ENCODE results near the gene FAM171A1.
A peak's percentile ranks its signal among the peaks of the same experiment; 100 is the strongest.
"Not testable (repeated sequence)": the region's sequence is repeated elsewhere in the genome, so short reads cannot be mapped to it uniquely, and the experiment has no call there.

The FAM171A1 gene

DNA sequence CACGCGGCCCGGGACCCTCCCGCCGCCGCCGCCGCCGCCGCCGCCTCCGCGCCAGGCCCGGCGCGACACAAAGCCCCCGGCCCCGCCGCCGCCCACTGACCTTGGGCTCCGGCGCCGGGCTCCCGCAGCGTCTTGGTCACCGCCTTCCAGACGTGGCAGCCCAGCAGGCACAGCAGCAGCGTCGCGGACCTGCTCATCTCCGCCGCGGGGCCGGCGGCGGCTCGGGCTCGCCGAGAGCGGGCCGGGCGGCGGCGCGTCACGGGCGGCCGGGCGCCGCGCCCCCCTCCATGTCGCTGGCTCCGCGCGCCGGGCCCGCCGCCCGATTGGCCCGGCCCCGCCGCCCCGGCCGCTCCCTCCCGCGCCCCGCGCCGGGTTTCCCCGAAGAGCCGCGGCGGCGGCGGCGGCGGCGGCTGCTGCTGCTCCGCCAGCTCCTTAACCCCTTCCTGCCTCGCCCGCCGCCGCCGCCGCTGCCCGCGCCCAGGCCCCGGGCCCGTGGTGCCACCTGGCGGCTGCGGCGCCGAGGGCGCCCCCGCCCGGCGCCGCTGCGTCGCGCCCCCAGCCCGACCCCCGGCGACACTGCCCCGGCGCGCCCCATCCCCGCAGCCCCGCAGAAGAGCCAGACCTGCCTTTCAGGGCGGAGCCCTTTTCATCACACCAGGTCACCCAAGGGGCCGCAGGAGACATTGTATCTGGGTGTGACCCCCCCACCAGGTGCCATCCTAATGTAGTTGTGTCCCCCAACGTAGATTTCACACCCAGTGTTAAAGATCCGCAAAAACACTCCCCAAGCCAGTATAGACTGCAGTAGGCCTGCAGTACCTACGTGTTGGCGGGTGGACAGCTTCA, at the start of gene FAM171A1:
FAM171A1 (minus strand) TSS at position 434 of the 846 bp plus-strand sequence; CDS start at position 197, 237 bp downstream.
- peak; percentile 67 for DNase-seq (ENCODE audit: low spot score)

DNA sequence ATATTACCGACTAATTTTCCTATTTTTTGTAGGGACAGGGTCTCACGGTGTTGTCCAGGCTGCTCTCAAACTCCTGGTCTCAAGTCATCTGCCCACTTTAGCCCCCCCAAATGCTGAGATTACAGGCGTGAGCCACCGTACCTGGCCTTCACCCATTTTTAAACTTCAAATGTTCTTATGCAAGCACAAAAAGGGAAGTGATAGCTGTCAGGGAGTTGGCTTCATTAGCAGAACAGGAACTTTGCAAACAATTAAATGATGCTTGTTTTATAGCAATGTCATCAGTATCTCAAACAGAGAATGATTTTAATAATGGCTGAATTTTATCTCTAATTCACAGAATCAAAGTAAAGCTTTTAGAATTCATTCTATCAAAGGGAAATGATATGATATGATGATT, 49.8 kb upstream of the FAM171A1 start:
- no peak for DNase-seq (ENCODE audit: low spot score)

- DNase-seq (ENCODE audit: low spot score) = peak; percentile 48
Measured at GRCh38 chr10:15419279-15419874, 48.3 kb upstream of the FAM171A1 start.

GRCh38 chr10:15416034-15416433, 44.9 kb upstream of the FAM171A1 start:
- no peak for DNase-seq (ENCODE audit: low spot score)

DNA sequence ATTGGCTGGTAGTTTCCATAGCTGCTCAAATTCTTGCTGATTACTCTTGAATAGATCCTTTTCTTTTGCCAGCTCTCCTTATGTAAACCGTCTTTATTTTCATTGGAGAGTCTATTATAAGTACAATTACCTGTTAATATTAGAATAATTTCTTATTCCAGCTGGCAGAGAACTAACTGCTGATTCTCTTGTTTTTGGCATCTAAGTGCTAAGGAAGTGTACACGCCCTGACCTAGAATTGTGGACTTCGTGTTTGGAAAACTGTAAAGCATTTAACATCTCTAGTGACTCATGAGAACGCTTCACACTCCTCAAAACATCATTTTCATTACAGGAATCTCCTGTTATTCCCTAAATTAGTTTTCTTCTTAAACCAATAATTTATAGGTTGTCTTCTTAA, 39.9 kb upstream of the FAM171A1 start:
- no peak for DNase-seq (ENCODE audit: low spot score)

DNA sequence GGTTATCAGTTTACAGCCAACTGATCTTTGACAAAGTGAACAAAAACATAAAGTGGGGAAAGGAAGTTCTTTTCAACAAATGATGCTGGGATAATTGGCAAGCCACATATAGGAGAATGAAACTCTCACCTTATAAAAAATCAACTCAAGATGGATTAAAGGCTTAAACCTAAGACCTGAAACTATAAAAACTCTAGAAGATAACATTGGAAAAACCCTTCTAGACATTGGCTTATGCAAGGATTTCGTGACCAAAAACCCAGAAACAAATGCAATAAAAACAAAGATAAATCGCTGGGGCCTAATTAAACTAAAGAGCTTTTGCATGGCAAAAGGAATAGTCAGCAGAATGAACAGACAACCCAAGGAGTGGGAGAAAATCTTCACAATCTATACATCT, 38.3 kb upstream of the FAM171A1 start:
- not testable (repeated sequence) for DNase-seq (ENCODE audit: low spot score)

DNA sequence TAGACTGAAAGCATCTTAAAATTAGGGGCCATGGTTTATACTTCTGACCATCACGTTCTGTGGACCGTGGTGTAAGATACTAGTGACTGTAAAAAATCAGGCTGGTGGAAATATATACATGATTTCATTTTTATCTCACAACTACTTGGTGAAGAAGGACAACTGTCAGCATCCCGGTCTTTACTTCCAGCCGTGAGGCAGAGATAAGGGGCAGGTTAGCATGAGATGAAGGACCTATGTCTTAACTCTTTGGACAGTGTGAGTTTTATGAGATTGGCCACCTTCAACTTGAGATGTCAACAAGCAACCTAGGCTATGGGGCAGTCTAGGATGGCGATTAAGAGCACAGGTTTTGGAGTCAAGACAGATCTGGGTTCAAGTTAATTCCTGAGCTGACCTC, 37.5 kb upstream of the FAM171A1 start:
- DNase-seq (ENCODE audit: low spot score) = no peak

DNA sequence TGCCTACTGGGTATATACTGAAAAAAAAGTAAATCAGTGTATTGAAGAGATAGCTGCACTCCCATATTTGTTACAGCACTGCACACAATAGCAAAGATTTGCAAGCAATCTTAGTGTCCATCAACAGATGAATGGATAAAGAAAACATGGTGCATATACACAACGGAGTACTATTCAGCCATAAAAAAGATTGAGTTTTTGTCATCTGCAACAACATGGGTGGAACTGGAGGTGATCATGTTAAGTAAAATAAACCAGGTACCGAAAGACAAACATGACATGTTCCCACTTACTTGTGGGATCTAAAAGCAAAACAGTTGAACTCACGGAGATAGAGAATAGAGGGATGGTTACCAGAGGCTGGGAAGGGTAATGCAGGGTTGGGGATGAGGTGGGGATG, 34.2 kb upstream of the FAM171A1 start:
- no peak for DNase-seq (ENCODE audit: low spot score)

DNA sequence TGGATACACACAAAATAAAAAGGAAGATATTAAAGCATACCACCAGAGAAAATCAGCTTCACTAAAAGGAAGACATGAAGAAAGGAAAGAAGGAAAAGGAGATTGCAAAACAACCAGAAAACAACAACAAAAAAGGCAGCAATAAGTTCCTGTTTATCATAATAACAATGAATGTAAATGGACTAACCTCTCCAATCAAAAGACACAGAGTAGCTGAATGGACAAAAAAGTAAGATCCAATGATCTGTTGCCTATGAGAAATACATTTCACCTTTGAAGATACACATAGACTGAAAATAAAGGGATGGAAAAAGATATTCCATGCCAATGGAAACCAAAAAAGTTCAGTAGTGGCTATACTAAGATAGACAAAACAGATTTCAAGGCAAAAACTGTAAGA, 30.3 kb upstream of the FAM171A1 start:
- no peak for DNase-seq (ENCODE audit: low spot score)

DNA sequence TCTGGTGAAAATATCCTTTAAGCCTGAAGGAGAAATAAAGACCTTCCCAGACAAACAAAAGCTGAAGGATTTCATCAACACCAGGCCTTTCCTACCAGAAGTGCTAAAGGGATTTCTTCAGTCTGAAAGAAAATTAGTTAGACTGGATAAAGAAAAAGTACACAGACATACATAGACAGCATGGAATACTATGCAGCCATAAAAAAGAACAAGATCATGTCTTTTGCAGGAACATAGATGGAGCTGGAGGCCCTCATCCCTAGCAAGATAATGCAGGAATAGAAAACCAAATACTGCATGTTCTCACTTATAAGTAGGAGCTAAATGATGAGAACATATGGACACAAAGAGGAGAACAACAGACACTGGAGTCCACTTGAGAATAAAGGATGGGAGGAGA, 29.4 kb upstream of the FAM171A1 start:
- DNase-seq (ENCODE audit: low spot score) = not testable (repeated sequence)

DNA sequence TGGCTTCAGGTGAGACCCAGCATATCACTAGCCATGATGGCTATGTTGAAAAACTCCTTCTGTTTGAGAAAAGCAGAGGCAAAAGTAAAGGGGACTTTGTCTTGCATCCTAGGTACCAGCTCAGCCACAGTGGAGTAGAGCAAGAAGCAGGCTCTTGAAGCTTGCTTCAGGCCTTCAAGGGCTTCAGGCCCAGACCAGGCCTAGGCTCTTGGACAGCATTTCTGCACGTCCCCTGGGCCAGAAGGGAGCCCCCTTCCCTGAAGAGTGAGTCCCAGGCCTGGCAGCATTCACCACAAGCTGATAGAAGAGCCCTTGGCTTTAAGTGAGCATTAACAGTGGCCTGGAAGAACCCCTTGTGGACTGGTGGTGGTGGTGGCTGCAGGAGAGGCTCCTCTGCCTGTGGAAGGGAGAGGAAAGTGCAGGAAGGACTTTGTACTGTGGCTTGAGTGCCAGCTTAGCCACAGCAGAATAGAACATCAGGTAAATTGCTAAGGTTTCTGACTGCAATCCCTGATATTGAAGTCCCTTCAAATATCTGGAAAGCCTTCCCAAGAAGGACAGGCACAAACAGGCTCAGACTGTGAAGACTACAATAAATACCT, 28.1 kb upstream of the FAM171A1 start:
- DNase-seq (ENCODE audit: low spot score) = no peak

- DNase-seq (ENCODE audit: low spot score) = no peak
Measured at GRCh38 chr10:15395935-15396334, 24.8 kb upstream of the FAM171A1 start.

DNA sequence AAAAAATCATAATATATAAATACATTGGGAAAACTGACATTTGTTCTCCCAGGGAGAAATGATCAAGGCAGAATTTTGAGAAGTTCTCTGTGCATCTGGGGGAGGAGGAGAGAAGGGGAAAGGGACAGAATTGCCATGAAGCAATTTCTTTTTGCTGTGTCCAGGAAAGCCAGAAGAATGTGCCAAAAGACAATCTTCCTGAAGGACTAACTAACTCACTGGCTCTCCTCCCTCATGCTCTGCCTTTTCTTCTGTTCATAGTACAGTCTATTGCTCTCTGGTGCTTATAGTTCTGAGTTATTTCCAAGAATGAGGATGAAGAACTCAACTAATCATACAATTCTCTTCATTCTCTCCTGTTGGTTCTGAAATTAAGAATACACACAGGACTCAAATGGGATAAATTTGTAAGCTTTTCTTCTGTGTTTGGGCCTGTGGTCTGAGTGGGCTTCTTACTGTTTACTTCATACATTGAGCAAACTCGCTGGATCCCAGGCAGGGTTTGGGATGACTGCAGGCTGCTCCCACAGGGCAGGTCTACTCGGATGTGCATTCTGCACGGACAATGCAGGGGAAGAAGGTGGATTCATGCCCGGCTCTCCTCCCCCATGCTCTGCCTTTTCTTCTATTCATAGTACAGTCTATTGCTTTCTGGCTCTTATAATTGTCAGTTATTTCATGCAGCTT, 22.2 kb upstream of the FAM171A1 start:
- DNase-seq (ENCODE audit: low spot score) = no peak

- no peak for DNase-seq (ENCODE audit: low spot score)
Measured at GRCh38 chr10:15391491-15391890, 20.4 kb upstream of the FAM171A1 start.

GRCh38 chr10:15388172-15388571, 17.1 kb upstream of the FAM171A1 start:
- not testable (repeated sequence) for DNase-seq (ENCODE audit: low spot score)

GRCh38 chr10:15387021-15387420, 15.9 kb upstream of the FAM171A1 start:
- DNase-seq (ENCODE audit: low spot score) = no peak

DNA sequence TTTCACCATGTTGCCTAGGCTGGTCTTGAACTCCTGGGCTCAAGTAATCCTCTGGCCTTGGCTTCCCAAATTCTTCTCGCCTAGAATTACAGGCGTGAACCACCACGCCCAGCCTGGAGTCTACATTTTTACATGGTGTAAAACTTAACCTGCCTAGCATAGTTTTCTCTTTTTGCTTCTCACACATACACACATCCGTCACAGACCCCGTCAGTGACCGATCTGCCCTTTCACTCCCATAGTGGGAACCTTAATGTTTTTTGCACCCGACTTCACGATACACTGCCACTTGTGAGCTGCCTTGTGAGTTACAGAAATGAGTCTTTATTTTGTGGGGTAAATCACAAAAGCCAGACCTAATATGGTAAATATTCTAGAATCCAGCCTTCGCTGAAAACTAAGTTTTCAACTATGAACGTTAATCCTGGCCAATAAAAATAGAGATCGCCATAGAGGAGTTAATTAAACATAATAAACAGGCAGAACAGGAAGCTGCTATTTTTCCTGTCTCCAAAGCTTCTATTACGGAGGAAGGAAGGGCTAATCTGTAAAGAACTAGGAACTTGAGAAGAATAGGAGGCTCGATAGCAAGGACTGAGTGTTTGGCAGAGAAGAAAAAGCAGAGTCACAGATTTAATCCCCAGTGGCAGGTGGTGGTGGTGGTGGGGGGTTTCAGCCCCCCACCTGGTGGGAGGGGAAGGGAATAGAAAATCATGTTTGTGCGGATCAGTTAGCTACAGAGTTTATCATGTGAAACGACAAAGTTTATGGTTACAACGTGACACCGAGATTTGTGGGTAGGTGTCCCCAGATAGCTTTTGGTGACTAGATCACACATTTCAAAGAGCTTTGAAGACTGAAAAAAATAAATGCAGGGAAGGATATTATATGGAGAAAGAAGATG, 14.7 kb upstream of the FAM171A1 start:
- no peak for DNase-seq (ENCODE audit: low spot score)

DNA sequence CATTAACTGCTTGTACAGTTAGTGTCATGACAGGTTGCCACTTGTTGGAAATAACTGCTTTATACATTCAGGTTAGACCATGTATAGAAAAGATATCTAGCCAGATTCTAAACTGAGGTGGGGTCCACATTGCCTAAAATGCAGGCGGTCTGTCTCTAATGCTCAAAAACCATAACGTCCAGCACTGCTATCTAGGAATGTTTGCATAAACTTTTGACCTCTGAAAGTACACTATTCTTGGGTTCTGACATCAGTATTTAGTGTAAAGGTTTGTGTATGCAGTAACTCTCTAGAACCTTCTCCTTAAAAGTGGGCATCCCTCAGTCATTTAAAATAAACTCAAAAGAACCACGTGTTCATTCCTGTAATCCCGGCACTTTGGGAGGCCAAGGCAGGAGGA, 10.3 kb upstream of the FAM171A1 start:
- DNase-seq (ENCODE audit: low spot score) = no peak

GRCh38 chr10:15379078-15379477, 8.0 kb upstream of the FAM171A1 start:
- no peak for DNase-seq (ENCODE audit: low spot score)

DNA sequence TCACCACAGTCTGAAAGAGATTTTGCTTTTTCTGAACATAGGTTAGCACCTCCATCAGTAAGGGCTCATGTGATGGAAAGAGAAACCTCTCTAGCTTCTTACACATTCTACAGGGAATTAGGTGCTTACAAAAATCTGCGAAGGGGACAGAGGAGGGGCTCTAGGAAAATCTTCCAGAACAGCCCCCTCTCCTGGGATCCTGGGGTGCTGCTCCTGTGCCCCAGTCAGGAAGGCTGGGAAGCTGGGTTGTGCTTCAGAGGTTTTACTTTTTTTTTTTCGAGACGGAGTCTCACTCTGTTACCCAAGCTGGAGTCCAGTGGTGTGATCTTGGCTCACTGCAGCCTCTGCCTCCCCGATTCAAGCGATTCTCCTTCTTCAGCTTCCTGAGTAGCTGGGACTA, 7.5 kb upstream of the FAM171A1 start:
- no peak for DNase-seq (ENCODE audit: low spot score)

- no peak for DNase-seq (ENCODE audit: low spot score)
Measured at GRCh38 chr10:15374566-15374965, 3.5 kb upstream of the FAM171A1 start.

DNA sequence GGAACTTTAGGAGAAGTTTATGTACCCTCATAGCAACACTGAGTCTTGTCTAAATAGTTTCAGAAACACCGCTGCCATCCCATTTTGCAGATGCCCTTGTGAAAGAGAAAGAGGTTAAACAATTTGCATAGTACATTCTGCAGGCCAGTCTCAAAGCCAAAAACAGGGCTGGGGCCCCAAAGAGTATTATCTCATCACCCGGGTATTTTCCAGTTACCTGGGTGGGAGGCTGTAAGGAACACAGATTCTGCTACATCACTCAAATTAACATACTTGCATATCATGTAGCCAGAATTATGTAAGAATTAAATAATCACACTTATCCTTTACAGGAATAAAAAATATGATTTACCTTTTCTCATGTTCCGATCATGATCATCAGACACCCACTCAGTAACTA, 3.1 kb upstream of the FAM171A1 start:
- no peak for DNase-seq (ENCODE audit: low spot score)
